H1 (cell line): Measurements from ENCODE around the gene FBXO21. TPM values are rescaled to one million over a fixed set of nuclear protein-coding genes. Genes with fewer than 3 reads are reported as not detected.

ENCODE experiments used
- CTCF ChIA-PET: fragments of 300-600 bp; sonication (Branson Sonifier 250); formaldehyde crosslinking; loops from one replicate; lab custom pipeline; 2021; ENCODE audit not compliant: partially characterized antibody; lab: Charles Lee
- POLR2A ChIA-PET: fragments of 300-600 bp; sonication (Branson Sonifier 250); formaldehyde crosslinking; loops from one replicate; lab custom pipeline; 2021; ENCODE audit warnings: inconsistent platforms; ENCODE audit not compliant: partially characterized antibody; lab: Charles Lee
- DNase-seq, 2 experiments: peaks; one replicate each; pipeline versions ENCODE4 v3.0.0 to v3.0.0-alpha.2; 2010 to 2022; ENCODE audit warnings: low spot score in 2 of 2, low read depth in 1 of 2, mixed read lengths in 1 of 2
- FAIRE-seq: peaks from 2 replicates; lab custom pipeline; 2011; peaks lifted over from hg19 to GRCh38; lab: Jason Lieb, UNC
- H2AFZ ChIP-seq: 2 replicates; pipeline ENCODE4 v1.8.1; 2012; ENCODE audit warnings: low read length, inconsistent platforms
- H2AK5ac ChIP-seq: 2 replicates; pipeline ENCODE4 v1.6.1; 2013; ENCODE audit warnings: low read depth, low read length
- H2BK120ac ChIP-seq: replicated peaks from 2 replicates; pipeline ENCODE3; 2013; ENCODE audit warnings: low read depth, low read length, inconsistent platforms
- H2BK12ac ChIP-seq: 2 replicates; pipeline ENCODE4 v1.6.1; 2013; ENCODE audit warnings: low read depth, low read length
- H2BK15ac ChIP-seq: 2 replicates; pipeline ENCODE4 v1.6.1; 2013; ENCODE audit warnings: low read length
- H2BK20ac ChIP-seq: 2 replicates; pipeline ENCODE4 v1.6.1; 2013; ENCODE audit warnings: low read length
- H2BK5ac ChIP-seq: 2 replicates; pipeline ENCODE4 v1.6.1; 2013; ENCODE audit warnings: low read depth, low read length
- H3K14ac ChIP-seq: 2 replicates; pipeline ENCODE4 v1.6.1; 2013; ENCODE audit warnings: inconsistent platforms; ENCODE audit not compliant: insufficient read length
- H3K18ac ChIP-seq: 2 replicates; pipeline ENCODE4 v1.6.1; 2013; ENCODE audit warnings: low read length; ENCODE audit errors: extremely low read depth
- H3K23ac ChIP-seq: 2 replicates; pipeline ENCODE4 v1.6.1; 2013; ENCODE audit warnings: inconsistent platforms; ENCODE audit not compliant: insufficient read length
- H3K23me2 ChIP-seq: 2 replicates; pipeline ENCODE4 v1.6.1; 2013; ENCODE audit warnings: low read depth, low read length
- H3K27ac ChIP-seq: 2 replicates; pipeline ENCODE4 v1.6.1; 2011; ENCODE audit warnings: low read depth, low read length, inconsistent platforms
- H3K27me3 ChIP-seq, 4 experiments: replicated peaks in 1 of 4; 1 replicate in 1 of 4; 2 replicates in 3 of 4; pipeline versions ENCODE4 v1.6.1 to v1.8.1; 2011 to 2013; ENCODE audit warnings: low read length in 3 of 4, mild to moderate bottlenecking in 3 of 4, inconsistent platforms in 2 of 4, mixed read lengths in 2 of 4, moderate library complexity in 1 of 4; ENCODE audit not compliant: control insufficient read depth in 3 of 4, insufficient read depth in 3 of 4; ENCODE audit errors: extremely low read depth in 1 of 4
- H3K36me3 ChIP-seq, 4 experiments: 2 replicates each; pipeline versions ENCODE4 v1.6.1 to v1.8.1; 2011 to 2013; ENCODE audit warnings: mild to moderate bottlenecking in 4 of 4, low read length in 3 of 4, moderate library complexity in 2 of 4, control low read depth in 1 of 4, inconsistent platforms in 1 of 4; ENCODE audit not compliant: insufficient read depth in 4 of 4, control insufficient read depth in 2 of 4
- H3K4ac ChIP-seq: replicated peaks from 2 replicates; pipeline ENCODE3; 2013; ENCODE audit warnings: low read length, low read depth, mixed read lengths, inconsistent platforms; ENCODE audit not compliant: insufficient read length
- H3K4me1 ChIP-seq, 4 experiments: replicated peaks in 1 of 4; 1 replicate in 1 of 4; 2 replicates in 3 of 4; pipeline versions ENCODE4 v1.6.1 to v1.8.1; 2011 to 2013; ENCODE audit warnings: low read length in 3 of 4, inconsistent platforms in 2 of 4, mixed read lengths in 1 of 4; ENCODE audit not compliant: insufficient read depth in 4 of 4, control insufficient read depth in 3 of 4
- H3K4me2 ChIP-seq, 2 experiments: 2 replicates each; pipeline versions ENCODE4 v1.6.1 to v1.8.1; 2011 to 2013; ENCODE audit warnings: low read depth in 2 of 2, low read length in 2 of 2, control low read depth in 1 of 2, inconsistent platforms in 1 of 2, mild to moderate bottlenecking in 1 of 2; ENCODE audit not compliant: insufficient read depth in 1 of 2
- H3K4me3 ChIP-seq, 4 experiments: fragments of 200-600, 300-600 bp in 1 of 4; sonication (generic), shearing (Covaris generic), sonication (Bioruptor Twin) in 1 of 4; 2 replicates each; pipeline versions ENCODE4 v1.5.1 to v1.8.1; 2011 to 2016; ENCODE audit warnings: low read length in 4 of 4, low read depth in 3 of 4, control low read depth in 2 of 4, inconsistent platforms in 2 of 4, mild to moderate bottlenecking in 2 of 4, mixed read lengths in 1 of 4, moderate library complexity in 1 of 4; ENCODE audit not compliant: insufficient read depth in 2 of 4; ENCODE audit errors: extremely low read depth in 1 of 4
- H3K56ac ChIP-seq: replicated peaks from 2 replicates; pipeline ENCODE3; 2013; ENCODE audit warnings: low read depth, mild to moderate bottlenecking, mixed read lengths, low read length, inconsistent platforms; ENCODE audit not compliant: insufficient read length
- H3K79me1 ChIP-seq: 2 replicates; pipeline ENCODE4 v1.6.1; 2013; ENCODE audit warnings: low read depth, low read length, control low read depth
- H3K79me2 ChIP-seq, 2 experiments: 2 replicates each; pipeline versions ENCODE4 v1.6.1 to v1.8.1; 2012 to 2013; ENCODE audit warnings: low read length in 2 of 2, mild to moderate bottlenecking in 2 of 2, inconsistent platforms in 1 of 2; ENCODE audit not compliant: insufficient read depth in 2 of 2, control insufficient read depth in 1 of 2
- H3K9ac ChIP-seq, 4 experiments: replicated peaks in 1 of 4; 1 replicate in 1 of 4; 2 replicates in 3 of 4; pipeline versions ENCODE4 v1.6.1 to v1.8.1; 2011 to 2013; ENCODE audit warnings: low read depth in 3 of 4, low read length in 3 of 4, control low read depth in 2 of 4, mild to moderate bottlenecking in 2 of 4, moderate library complexity in 2 of 4, inconsistent platforms in 1 of 4; ENCODE audit errors: extremely low read depth in 1 of 4
- H3K9me3 ChIP-seq, 2 experiments: 2 replicates each; pipeline versions ENCODE4 v1.6.1 to v1.8.1; 2012 to 2013; ENCODE audit warnings: mild to moderate bottlenecking in 2 of 2, moderate library complexity in 2 of 2, control low read depth in 1 of 2, inconsistent platforms in 1 of 2, low read depth in 1 of 2, low read length in 1 of 2, mixed read lengths in 1 of 2; ENCODE audit not compliant: insufficient read depth in 2 of 2
- H4K20me1 ChIP-seq, 2 experiments: replicated peaks in 1 of 2; 2 replicates each; pipeline versions ENCODE3 to v1.8.1; 2011 to 2013; ENCODE audit warnings: inconsistent platforms in 2 of 2, low read length in 2 of 2, mild to moderate bottlenecking in 1 of 2; ENCODE audit not compliant: insufficient read depth in 2 of 2, control insufficient read depth in 1 of 2
- H4K5ac ChIP-seq: 2 replicates; pipeline ENCODE4 v1.6.1; 2013; ENCODE audit warnings: low read length, low read depth, mixed read lengths, inconsistent platforms; ENCODE audit not compliant: insufficient read length
- H4K8ac ChIP-seq: 2 replicates; pipeline ENCODE4 v1.8.0; 2013; ENCODE audit warnings: mild to moderate bottlenecking, moderate library complexity, low read length, inconsistent platforms; ENCODE audit not compliant: insufficient read depth; ENCODE audit errors: extremely low read depth
- H4K91ac ChIP-seq: replicated peaks from 2 replicates; pipeline ENCODE3; 2013; ENCODE audit warnings: low read length, mixed read lengths, inconsistent platforms; ENCODE audit not compliant: insufficient read length
- HDAC6 ChIP-seq: IDR thresholded peaks from one replicate; pipeline ENCODE4 v1.7.1; 2012; ENCODE audit warnings: low read depth, mild to moderate bottlenecking, inconsistent platforms, low read length, moderate library complexity
- USF2 ChIP-seq: IDR thresholded peaks from 2 replicates; pipeline ENCODE4 v1.6.1; 2011; ENCODE audit warnings: low read length, improper control_type of control experiment
- YY1 ChIP-seq: IDR thresholded peaks from 2 replicates; pipeline ENCODE4 v1.6.1; 2011; ENCODE audit warnings: low read depth, mild to moderate bottlenecking, low read length
- WGBS, 2 experiments: shearing (Covaris generic) in 1 of 2; methylation state at CpG; one replicate each; pipeline versions ENCODE4 v1.1.6 to v1.1.7; 2013 to 2015; ENCODE audit warnings: low lambda C conversion rate in 2 of 2, mixed read lengths in 2 of 2, inconsistent platforms in 1 of 2, low coverage in 1 of 2, missing lambda C conversion rate in 1 of 2; ENCODE audit not compliant: insufficient replicate concordance in 2 of 2, insufficient coverage in 1 of 2, insufficient read length in 1 of 2; ENCODE audit errors: extremely low coverage in 1 of 2, missing lambda C conversion rate in 1 of 2; 5-methylcytosine and 5-hydroxymethylcytosine counted together
- polyA plus RNA-seq, 7 experiments: library from polyadenylated mRNA; depleted of rRNA in 3 of 7; stranded (reverse) in 5 of 7; unstranded in 2 of 7; fragments of >200 nt in 5 of 7; fragments of 200-250 nt in 2 of 7; gene quantifications; 1 replicate in 5 of 7; 2 replicates in 1 of 7; 4 replicates in 1 of 7; pipeline versions ENCODE4 v1.2.1 to v1.2.3, GENCODE V29; 2011 to 2013; ENCODE audit warnings: missing spikeins in 2 of 7, mixed read lengths in 2 of 7
- total RNA-seq: library from RNA; stranded (reverse); fragmentation: NEBNext Ultra II Directional; extraction: Animal tissue kit (Norgen Biotek cat#: 25700); gene quantifications from 2 replicates; pipeline ENCODE4 v1.2.1, GENCODE V29; 2021

The FBXO21 gene
- total and polyA plus RNA-seq, 2 of the 8 experiments (the other 6 are each of a cell fraction or from before 2014, with no cell fraction given) = 57.0 to 80.6 TPM

GRCh38 chr12:117140397-117141096 is 49.7 kb downstream of the FBXO21 start:
- TF ChIP-seq HDAC6 (no peak), YY1 (no peak), USF2 (no peak)
- TF ChIP-seq, all 59 proteins: peak for 0
- FAIRE-seq = no peak

More at GRCh38 chr12:117140397-117141096, 49.7 kb downstream of the FBXO21 start:
- H3K36me3 ChIP-seq = peaks cover 1 to 18% (median 2%) of the 10 kb centered on the region in 4 experiments; a peak in 6 of 8 replicates
- H3K79me1 ChIP-seq = no peaks in the 10 kb centered on the region
- H3K9ac ChIP-seq = no peak overlapping the region
- H3K4ac ChIP-seq = no peak overlapping the region
- no peak overlapping the region for H3K18ac ChIP-seq
- H3K4me3 ChIP-seq = no peak overlapping the region
- no peak for DNase-seq
- H3K9me3 ChIP-seq = no peaks in the 10 kb centered on the region
- H3K23me2 ChIP-seq = no peaks in the 10 kb centered on the region
- WGBS, 2 experiments = 87% methylated on average over 12 of the region's 12 CpGs; no CpG with 5 or more reads in 1 of the 2 experiments
- no peak overlapping the region for H2BK120ac ChIP-seq
- no peak overlapping the region for H3K23ac ChIP-seq
- peaks cover 0 to 5% (median 0%) of the 10 kb centered on the region in 4 experiments; a peak in 3 of 7 replicates for H3K4me1 ChIP-seq
- peaks cover 3 to 5% of the 10 kb centered on the region in 2 experiments for H4K20me1 ChIP-seq
- no peak overlapping the region for H3K27ac ChIP-seq
- no peak overlapping the region for H2BK20ac ChIP-seq
- CTCF ChIA-PET = interaction anchor here (0.7 to 3.4 kb wide), 3 partner anchors 10 to 114 kb away, joined by 3 to 12 read pairs (median 5); no protein-coding TSS in a partner anchor
- H4K91ac ChIP-seq = no peak overlapping the region
- no peak overlapping the region for H2BK5ac ChIP-seq
- H2AFZ ChIP-seq = no peak overlapping the region
- H4K5ac ChIP-seq = no peak overlapping the region
- no peaks in the 10 kb centered on the region for H3K79me2 ChIP-seq
- no peak overlapping the region for H4K8ac ChIP-seq
- no peak overlapping the region for H3K14ac ChIP-seq
- H2BK12ac ChIP-seq = no peak overlapping the region
- no peaks in the 10 kb centered on the region for H3K27me3 ChIP-seq
- POLR2A ChIA-PET = interaction anchor here (1.5 to 1.7 kb wide), 2 partner anchors 10 kb away, joined by 5 to 7 read pairs; no protein-coding TSS in a partner anchor
- H3K4me2 ChIP-seq = no peak overlapping the region
- H2AK5ac ChIP-seq = no peak overlapping the region
- H3K56ac ChIP-seq = no peak overlapping the region
- no peak overlapping the region for H2BK15ac ChIP-seq
